SK-N-SH treated with all-trans-retinoic acid at 6 μM for 48 hours (cell line): ENCODE results near the gene DOCK4.
A peak's percentile ranks its signal among the peaks of the same experiment; 100 is the strongest.

Experiments
- ATAC-seq: fragments of 200-7000 bp; cut with Tn5 transposase; 3 replicates; pipeline ENCODE4 v1.9.1; 2020; ENCODE audit warnings: mild to moderate bottlenecking, moderate library complexity
- ARNTL ChIP-seq: fragments of 450-650 bp; formaldehyde crosslinking; IDR thresholded peaks from 2 replicates; pipeline ENCODE4 v1.5.0; 2020; ENCODE audit warnings: low read depth, mild to moderate bottlenecking, moderate library complexity, borderline replicate concordance
- BACH2 ChIP-seq: fragments of 250-450 bp; sonication (Bioruptor Pico); IDR thresholded peaks from 2 replicates; pipeline ENCODE4 v1.9.0; 2021; ENCODE audit warnings: mild to moderate bottlenecking, borderline replicate concordance
- CSDC2 ChIP-seq: fragments of 250-450 bp; sonication (Bioruptor Pico); IDR thresholded peaks from 2 replicates; pipeline ENCODE4 v1.5.0; 2020; ENCODE audit warnings: mild to moderate bottlenecking, moderate library complexity
- ESRRG ChIP-seq: fragments of 250-450 bp; sonication (Bioruptor Pico); IDR thresholded peaks from 2 replicates; pipeline ENCODE4 v1.6.1; 2021; ENCODE audit warnings: mild to moderate bottlenecking
- GLIS3 ChIP-seq: fragments of 250-450 bp; sonication (Bioruptor Pico); IDR thresholded peaks from 2 replicates; pipeline ENCODE4 v1.5.0; 2020; ENCODE audit warnings: mild to moderate bottlenecking, moderate library complexity
- ISL1 ChIP-seq: fragments of 250-450 bp; sonication (Bioruptor Pico); IDR thresholded peaks from 2 replicates; pipeline ENCODE4 v2.1.2; 2022; ENCODE audit warnings: mild to moderate bottlenecking, moderate library complexity
- OSR1 ChIP-seq: fragments of 250-450 bp; sonication (Bioruptor Pico); IDR thresholded peaks from 2 replicates; pipeline ENCODE4 v1.8.0; 2022; ENCODE audit warnings: moderate library complexity, mild to moderate bottlenecking, inconsistent platforms
- RARB ChIP-seq: fragments of 250-450 bp; sonication (Bioruptor Pico); IDR thresholded peaks from 2 replicates; pipeline ENCODE4 v1.8.0; 2021; ENCODE audit warnings: mild to moderate bottlenecking, moderate library complexity
- SNAI2 ChIP-seq: fragments of 250-450 bp; sonication (Bioruptor Pico); IDR thresholded peaks from 2 replicates; pipeline ENCODE4 v1.5.0; 2020; ENCODE audit warnings: mild to moderate bottlenecking, moderate library complexity
- TCF4 ChIP-seq: fragments of 250-450 bp; sonication (Bioruptor Pico); IDR thresholded peaks from 2 replicates; pipeline ENCODE4 v1.8.0; 2021; ENCODE audit warnings: mild to moderate bottlenecking, moderate library complexity, borderline replicate concordance
- ZC3H10 ChIP-seq: fragments of 250-450 bp; sonication (Bioruptor Pico); IDR thresholded peaks from 2 replicates; pipeline ENCODE4 v1.5.1; 2021; ENCODE audit warnings: mild to moderate bottlenecking, moderate library complexity
- ZFP3 ChIP-seq: fragments of 250-450 bp; sonication (Bioruptor Pico); IDR thresholded peaks from 2 replicates; pipeline ENCODE4 v1.5.0; 2020; ENCODE audit warnings: mild to moderate bottlenecking, moderate library complexity
- ZFP30 ChIP-seq: fragments of 450-650 bp; formaldehyde crosslinking; IDR thresholded peaks from 2 replicates; pipeline ENCODE4 v1.5.0; 2022; ENCODE audit warnings: mild to moderate bottlenecking, moderate library complexity
- ZNF565 ChIP-seq: fragments of 450-650 bp; formaldehyde crosslinking; conservative IDR thresholded peaks from 2 replicates; pipeline ENCODE4 v1.5.0; 2020; ENCODE audit warnings: low read depth, mild to moderate bottlenecking, moderate library complexity
- ZNF70 ChIP-seq: fragments of 450-650 bp; formaldehyde crosslinking; IDR thresholded peaks from 2 replicates; pipeline ENCODE4 v1.5.0; 2020; ENCODE audit warnings: mild to moderate bottlenecking, moderate library complexity
- ZNF8 ChIP-seq: fragments of 450-650 bp; formaldehyde crosslinking; IDR thresholded peaks from 2 replicates; pipeline ENCODE4 v1.5.0; 2020; ENCODE audit warnings: mild to moderate bottlenecking, moderate library complexity
- TF ChIP-seq, protein P1 (sequence below): fragments of 250-450 bp; sonication (Bioruptor Pico); IDR thresholded peaks from 2 replicates; pipeline ENCODE4 v1.5.1; 2021; ENCODE audit warnings: mild to moderate bottlenecking, moderate library complexity
- TF ChIP-seq, protein P2 (sequence below): fragments of 250-450 bp; sonication (Bioruptor Pico); IDR thresholded peaks from 2 replicates; pipeline ENCODE4 v1.8.0; 2021; ENCODE audit warnings: low read depth, mild to moderate bottlenecking, moderate library complexity, borderline replicate concordance
- TF ChIP-seq, protein P3 (sequence below): fragments of 250-450 bp; sonication (Bioruptor Pico); IDR thresholded peaks from 2 replicates; pipeline ENCODE4 v1.5.1; 2020; ENCODE audit warnings: low read depth, mild to moderate bottlenecking, moderate library complexity

Gene DOCK4

DNA sequence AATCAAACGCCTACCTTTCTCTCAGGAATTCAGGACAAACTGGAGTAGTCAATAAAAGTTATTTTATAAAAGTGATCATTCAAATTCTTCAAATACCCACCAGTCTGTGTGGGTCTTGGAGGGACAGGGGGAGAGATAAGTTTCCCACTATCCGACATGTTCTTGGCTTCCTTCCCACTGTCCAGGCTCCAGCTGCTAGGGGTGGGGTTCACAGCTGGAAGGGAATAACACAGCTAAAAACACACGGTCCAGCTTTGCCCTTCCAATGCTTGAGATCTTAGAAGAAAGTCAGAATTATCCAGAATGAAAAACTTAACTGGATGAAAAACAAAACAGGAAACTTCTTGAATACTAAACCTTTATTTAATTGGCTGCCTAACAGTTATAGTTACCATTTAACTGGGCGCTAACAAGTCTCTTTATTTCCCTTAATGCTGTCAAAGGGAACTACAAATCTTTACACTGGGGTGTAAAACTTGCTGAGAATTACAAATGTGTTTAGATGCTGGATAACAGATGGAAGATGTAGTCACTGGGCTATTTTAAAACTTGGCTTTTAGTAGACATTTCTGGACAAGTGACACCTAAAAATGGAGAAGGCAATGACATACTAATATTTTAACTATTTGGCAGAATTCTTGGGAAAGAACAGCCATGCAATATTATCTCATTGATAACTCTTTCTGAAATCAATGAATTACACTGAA is 471.1 kb downstream of the DOCK4 start:
- ATAC-seq = no peak

DNA sequence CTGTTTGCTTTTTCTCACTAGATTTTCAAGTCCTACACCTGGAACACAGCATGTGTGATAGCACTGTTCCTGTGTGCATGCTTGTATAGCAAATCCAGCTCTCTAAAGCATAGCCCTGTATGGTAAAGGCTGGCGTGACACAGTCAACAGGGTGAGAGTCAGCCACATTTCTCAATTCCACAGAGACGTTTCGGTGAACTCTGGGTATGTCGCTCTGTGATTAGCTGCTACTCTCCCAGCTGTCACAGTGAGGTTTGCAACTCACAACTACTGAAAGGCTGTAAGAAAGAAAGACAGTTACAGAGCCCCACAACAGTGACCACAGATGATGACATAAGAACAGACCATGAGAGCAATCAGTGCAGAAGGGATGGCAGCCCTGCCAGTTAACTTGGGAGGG is 473.3 kb downstream of the DOCK4 start:
- TF ChIP-seq ZNF565 (CRISPR knock-in tag) (no peak), BACH2 (CRISPR knock-in tag) (no peak), GLIS3 (CRISPR knock-in tag) (no peak)
- TF ChIP-seq, all 23 proteins: peak for 0

More for the DNA sequence above, 471.1 kb downstream of the DOCK4 start:
- TF ChIP-seq, protein P1, sequence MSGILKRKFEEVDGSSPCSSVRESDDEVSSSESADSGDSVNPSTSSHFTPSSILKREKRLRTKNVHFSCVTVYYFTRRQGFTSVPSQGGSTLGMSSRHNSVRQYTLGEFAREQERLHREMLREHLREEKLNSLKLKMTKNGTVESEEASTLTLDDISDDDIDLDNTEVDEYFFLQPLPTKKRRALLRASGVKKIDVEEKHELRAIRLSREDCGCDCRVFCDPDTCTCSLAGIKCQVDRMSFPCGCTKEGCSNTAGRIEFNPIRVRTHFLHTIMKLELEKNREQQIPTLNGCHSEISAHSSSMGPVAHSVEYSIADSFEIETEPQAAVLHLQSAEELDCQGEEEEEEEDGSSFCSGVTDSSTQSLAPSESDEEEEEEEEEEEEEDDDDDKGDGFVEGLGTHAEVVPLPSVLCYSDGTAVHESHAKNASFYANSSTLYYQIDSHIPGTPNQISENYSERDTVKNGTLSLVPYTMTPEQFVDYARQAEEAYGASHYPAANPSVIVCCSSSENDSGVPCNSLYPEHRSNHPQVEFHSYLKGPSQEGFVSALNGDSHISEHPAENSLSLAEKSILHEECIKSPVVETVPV (CRISPR knock-in tag) = no peak
- TF ChIP-seq RARB (CRISPR knock-in tag) (no peak), ESRRG (CRISPR knock-in tag) (no peak), ARNTL (no peak)
- TF ChIP-seq, protein P2, sequence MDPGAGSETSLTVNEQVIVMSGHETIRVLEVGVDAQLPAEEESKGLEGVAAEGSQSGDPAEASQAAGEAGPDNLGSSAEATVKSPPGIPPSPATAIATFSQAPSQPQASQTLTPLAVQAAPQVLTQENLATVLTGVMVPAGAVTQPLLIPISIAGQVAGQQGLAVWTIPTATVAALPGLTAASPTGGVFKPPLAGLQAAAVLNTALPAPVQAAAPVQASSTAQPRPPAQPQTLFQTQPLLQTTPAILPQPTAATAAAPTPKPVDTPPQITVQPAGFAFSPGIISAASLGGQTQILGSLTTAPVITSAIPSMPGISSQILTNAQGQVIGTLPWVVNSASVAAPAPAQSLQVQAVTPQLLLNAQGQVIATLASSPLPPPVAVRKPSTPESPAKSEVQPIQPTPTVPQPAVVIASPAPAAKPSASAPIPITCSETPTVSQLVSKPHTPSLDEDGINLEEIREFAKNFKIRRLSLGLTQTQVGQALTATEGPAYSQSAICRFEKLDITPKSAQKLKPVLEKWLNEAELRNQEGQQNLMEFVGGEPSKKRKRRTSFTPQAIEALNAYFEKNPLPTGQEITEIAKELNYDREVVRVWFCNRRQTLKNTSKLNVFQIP (CRISPR knock-in tag) = no peak
- TF ChIP-seq, all 23 proteins: peak for 0

DNA sequence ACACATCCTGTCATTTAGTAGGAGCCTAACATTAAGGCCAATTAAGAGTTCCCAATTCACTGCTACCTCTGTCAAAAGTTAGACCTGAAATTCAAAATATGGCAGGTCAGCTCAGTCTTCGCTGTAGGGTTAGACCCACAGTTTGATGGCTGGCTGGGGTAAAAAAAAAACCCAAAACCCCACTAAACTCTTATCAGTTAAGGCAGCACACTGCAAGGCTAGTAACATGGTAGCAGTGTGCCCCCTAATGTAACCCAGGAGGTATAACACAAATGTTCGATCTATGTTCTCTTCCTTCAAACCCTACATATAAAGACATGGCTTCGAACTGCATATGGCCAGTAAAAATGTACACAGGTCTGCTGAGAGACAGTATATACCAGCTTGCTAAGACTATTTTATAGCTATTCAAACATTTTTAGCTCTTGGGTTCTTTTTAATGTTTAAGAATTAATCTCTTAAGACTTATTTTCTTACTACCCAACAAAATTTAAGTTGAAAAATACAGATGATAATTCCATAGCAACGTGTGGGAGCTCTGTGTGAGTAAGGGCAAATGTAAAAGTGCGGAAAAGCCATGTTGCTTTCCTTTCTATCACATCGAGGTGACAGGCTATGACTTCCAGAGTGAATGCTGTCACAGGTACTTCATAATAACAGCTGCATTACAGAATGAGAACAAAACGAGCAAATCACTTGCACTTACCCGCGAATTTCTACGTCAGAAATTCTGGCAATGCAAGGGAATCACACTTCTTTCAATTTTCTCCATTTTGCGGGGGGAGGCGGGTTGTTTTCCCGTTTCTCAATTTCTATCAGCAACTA is 475.5 kb downstream of the DOCK4 start:
- ATAC-seq = peak; percentile 92

More for the DNA sequence above, 473.3 kb downstream of the DOCK4 start:
- ATAC-seq = no peak

DNA sequence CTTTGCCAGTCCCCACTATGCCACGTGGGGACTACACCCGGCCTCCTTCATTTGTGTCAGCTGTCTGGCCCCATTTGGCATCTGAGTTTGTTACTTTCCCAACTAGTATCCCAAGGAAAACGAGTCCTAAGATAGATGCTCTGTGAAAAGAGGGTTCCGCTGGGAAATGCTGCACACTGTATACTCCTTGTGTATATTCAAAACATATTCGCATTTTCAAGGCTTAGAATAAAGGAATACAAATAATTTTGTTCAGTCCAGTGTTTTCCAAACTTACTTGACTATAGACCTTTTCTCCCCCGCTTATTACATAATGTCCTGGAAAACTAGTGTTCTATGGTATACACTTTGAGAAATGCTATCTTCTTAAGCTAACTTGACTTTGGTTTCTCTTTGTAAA is 476.1 kb downstream of the DOCK4 start:
- TF ChIP-seq ZC3H10 (CRISPR knock-in tag) (no peak), GLIS3 (CRISPR knock-in tag) (no peak), CSDC2 (CRISPR knock-in tag) (no peak), ESRRG (CRISPR knock-in tag) (no peak), ZNF8 (no peak), ZNF565 (CRISPR knock-in tag) (no peak)

More for the DNA sequence above, 475.5 kb downstream of the DOCK4 start:
- TF ChIP-seq ZFP30 (CRISPR knock-in tag) = no peak
- TF ChIP-seq CSDC2 (CRISPR knock-in tag) = no peak
- TF ChIP-seq, protein P3, sequence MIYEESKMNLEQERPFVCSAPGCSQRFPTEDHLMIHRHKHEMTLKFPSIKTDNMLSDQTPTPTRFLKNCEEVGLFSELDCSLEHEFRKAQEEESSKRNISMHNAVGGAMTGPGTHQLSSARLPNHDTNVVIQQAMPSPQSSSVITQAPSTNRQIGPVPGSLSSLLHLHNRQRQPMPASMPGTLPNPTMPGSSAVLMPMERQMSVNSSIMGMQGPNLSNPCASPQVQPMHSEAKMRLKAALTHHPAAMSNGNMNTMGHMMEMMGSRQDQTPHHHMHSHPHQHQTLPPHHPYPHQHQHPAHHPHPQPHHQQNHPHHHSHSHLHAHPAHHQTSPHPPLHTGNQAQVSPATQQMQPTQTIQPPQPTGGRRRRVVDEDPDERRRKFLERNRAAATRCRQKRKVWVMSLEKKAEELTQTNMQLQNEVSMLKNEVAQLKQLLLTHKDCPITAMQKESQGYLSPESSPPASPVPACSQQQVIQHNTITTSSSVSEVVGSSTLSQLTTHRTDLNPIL (CRISPR knock-in tag) = no peak
- TF ChIP-seq, protein P2 (CRISPR knock-in tag) = no peak
- no peak for TF ChIP-seq TCF4 (CRISPR knock-in tag)
- no peak for TF ChIP-seq ESRRG (CRISPR knock-in tag)
- TF ChIP-seq, protein P1 (CRISPR knock-in tag) = no peak
- no peak for TF ChIP-seq ZNF565 (CRISPR knock-in tag)
- TF ChIP-seq ZFP3 (CRISPR knock-in tag) = no peak
- TF ChIP-seq ZNF70 (CRISPR knock-in tag) = no peak
- no peak for TF ChIP-seq ZNF8
- no peak for TF ChIP-seq ISL1 (CRISPR knock-in tag)
- TF ChIP-seq SNAI2 (CRISPR knock-in tag) = no peak
- TF ChIP-seq ARNTL = no peak
- no peak for TF ChIP-seq OSR1 (CRISPR knock-in tag)

More for the DNA sequence above, 476.1 kb downstream of the DOCK4 start:
- ATAC-seq = no peak
